GM12878 (cell line): ENCODE data around the gene POP5. TPM values are rescaled to one million over a fixed set of nuclear protein-coding genes. Genes with fewer than 3 reads are reported as not detected.

Experiments used
- CBFB ChIP-seq: IDR thresholded peaks from 2 replicates; pipeline ENCODE4 v1.6.1; 2016; ENCODE audit warnings: antibody characterized with exemption, low read depth
- EED ChIP-seq: sonication (generic); IDR thresholded peaks from 2 replicates; pipeline ENCODE4 v1.6.1; 2016; ENCODE audit warnings: antibody characterized with exemption, low read depth
- EP300 ChIP-seq, 2 experiments: fragments of 150-350 bp in 1 of 2; IDR thresholded peaks; 2 replicates each; pipeline ENCODE4 v1.6.1; 2011 to 2012; ENCODE audit warnings: low read depth in 2 of 2, low read length in 2 of 2, borderline replicate concordance in 1 of 2, improper control_type of control experiment in 1 of 2, inconsistent platforms in 1 of 2; ENCODE audit not compliant: control insufficient read depth in 1 of 2
- FOXM1 ChIP-seq: IDR thresholded peaks from 2 replicates; pipeline ENCODE4 v1.6.1; 2012; ENCODE audit warnings: low read depth, mild to moderate bottlenecking, inconsistent platforms, low read length, moderate library complexity
- HDGF ChIP-seq: fragments of 450-650 bp; IDR thresholded peaks from 2 replicates; pipeline ENCODE4 v1.6.1; 2016; ENCODE audit warnings: antibody characterized with exemption
- IKZF2 ChIP-seq, 2 experiments: fragments of 450-650 bp; IDR thresholded peaks; 2 replicates each; pipeline ENCODE4 v1.6.1; 2017; ENCODE audit warnings: mild to moderate bottlenecking in 2 of 2, moderate library complexity in 2 of 2
- KDM1A ChIP-seq: fragments of 200-600 bp; sonication (generic); IDR thresholded peaks from 2 replicates; pipeline ENCODE4 v1.6.1; 2016; ENCODE audit warnings: borderline replicate concordance
- MEF2A ChIP-seq: IDR thresholded peaks from 2 replicates; pipeline ENCODE4 v1.6.1; 2011; ENCODE audit warnings: low read depth, mild to moderate bottlenecking, low read length, moderate library complexity; ENCODE audit not compliant: insufficient read depth
- NFXL1 ChIP-seq: fragments of 450-650 bp; IDR thresholded peaks from 2 replicates; pipeline ENCODE4 v1.6.1; 2017; ENCODE audit warnings: antibody characterized with exemption, mild to moderate bottlenecking, borderline replicate concordance
- RCOR1 ChIP-seq: conservative IDR thresholded peaks from 2 replicates; pipeline ENCODE4 v1.6.1; 2012; ENCODE audit warnings: low read depth, low read length, improper control_type of control experiment
- RELB ChIP-seq: fragments of 450-650 bp; IDR thresholded peaks from 2 replicates; pipeline ENCODE4 v1.6.1; 2017; ENCODE audit warnings: low read depth, mild to moderate bottlenecking, moderate library complexity
- SMC3 ChIP-seq: IDR thresholded peaks from 2 replicates; pipeline ENCODE4 v1.6.1; 2011; ENCODE audit warnings: low read length, improper control_type of control experiment, borderline replicate concordance
- SUZ12 ChIP-seq: fragments of 200-600 bp; sonication (generic); IDR thresholded peaks from one replicate; pipeline ENCODE4 v1.6.1; 2018; ENCODE audit warnings: antibody characterized with exemption, mild to moderate bottlenecking; ENCODE audit not compliant: unreplicated experiment
- USF1 ChIP-seq: IDR thresholded peaks from 2 replicates; pipeline ENCODE4 v1.6.1; 2011; ENCODE audit warnings: borderline replicate concordance, low read depth, mild to moderate bottlenecking, moderate library complexity, mixed read lengths, low read length; ENCODE audit not compliant: insufficient read depth; ENCODE audit errors: extremely low read length
- ZNF217 ChIP-seq: fragments of 450-650 bp; IDR thresholded peaks from 2 replicates; pipeline ENCODE4 v1.6.1; 2017; ENCODE audit warnings: antibody characterized with exemption, mild to moderate bottlenecking
- ZNF687 ChIP-seq: fragments of 450-650 bp; IDR thresholded peaks from 2 replicates; pipeline ENCODE4 v1.6.1; 2017; ENCODE audit warnings: mild to moderate bottlenecking, moderate library complexity
- polyA plus RNA-seq, 11 experiments: library from polyadenylated mRNA; depleted of rRNA in 4 of 11; unstranded in 6 of 11; stranded (reverse) in 5 of 11; fragments of >200 nt; fragmentation: Nextera tagmentation in 4 of 11; fragmentation: Illumina TruSeq in 1 of 11; extraction: Ambion mirVana in 4 of 11; extraction: Trizol in 1 of 11; gene quantifications; 1 replicate in 1 of 11; 2 replicates in 10 of 11; pipeline versions ENCODE4 v1.2.1 to v1.2.3, GENCODE V29; 2011 to 2016; ENCODE audit warnings: inconsistent platforms in 2 of 11, missing spikeins in 2 of 11, low read depth in 1 of 11
- total RNA-seq, 4 experiments: library from RNA; depleted of rRNA in 3 of 4; stranded (reverse); fragments of >200 nt in 3 of 4; fragmentation: Illumina TruSeq in 1 of 4; extraction: Trizol in 1 of 4; gene quantifications; 2 replicates each; pipeline versions ENCODE4 v1.2.1 to v1.2.3, GENCODE V29; 2013 to 2021
- TF ChIP-seq, protein P1 (sequence below): IDR thresholded peaks from 2 replicates; pipeline ENCODE4 v1.6.1; 2012; ENCODE audit warnings: mild to moderate bottlenecking, low read depth, low read length
- TF ChIP-seq, protein P2 (sequence below): IDR thresholded peaks from 2 replicates; pipeline ENCODE4 v1.6.1; 2012; ENCODE audit warnings: low read depth, low read length, improper control_type of control experiment

The POP5 gene
- total and polyA plus RNA-seq, 10 of the 15 experiments (the other 5 are each of a cell fraction or from before 2014, with no cell fraction given): 50.3 to 234 (median 83.7) TPM

- TF ChIP-seq USF1 (no peak), KDM1A (no peak), SMC3 (no peak), FOXM1 (0 out of 2 replicates have a peak, but pooled peaks have one; percentile 12), ZNF217 (no peak), EED (no peak), HDGF (peak; percentile 58; the same call in 1 of the 2 replicates), RELB (peak; percentile 96), RCOR1 (no peak), MEF2A (0 out of 2 replicates have a peak, but pooled peaks have one; percentile 22), EP300 (IDR thresholded peaks at IDR 0.05; ENCODE audit: borderline replicate concordance in 1 of 2, control insufficient read depth in 1 of 2, low read depth in 2 of 2, low read length in 2 of 2) (no peak), ZNF687 (peak; percentile 58), CBFB (peak; percentile 77), NFXL1 (no peak), IKZF2 (IDR thresholded peaks at IDR 0.05) (peak; percentile 17 to 42; a peak in 2 of 4 replicates), SUZ12 (no peak)
- TF ChIP-seq, protein P1, sequence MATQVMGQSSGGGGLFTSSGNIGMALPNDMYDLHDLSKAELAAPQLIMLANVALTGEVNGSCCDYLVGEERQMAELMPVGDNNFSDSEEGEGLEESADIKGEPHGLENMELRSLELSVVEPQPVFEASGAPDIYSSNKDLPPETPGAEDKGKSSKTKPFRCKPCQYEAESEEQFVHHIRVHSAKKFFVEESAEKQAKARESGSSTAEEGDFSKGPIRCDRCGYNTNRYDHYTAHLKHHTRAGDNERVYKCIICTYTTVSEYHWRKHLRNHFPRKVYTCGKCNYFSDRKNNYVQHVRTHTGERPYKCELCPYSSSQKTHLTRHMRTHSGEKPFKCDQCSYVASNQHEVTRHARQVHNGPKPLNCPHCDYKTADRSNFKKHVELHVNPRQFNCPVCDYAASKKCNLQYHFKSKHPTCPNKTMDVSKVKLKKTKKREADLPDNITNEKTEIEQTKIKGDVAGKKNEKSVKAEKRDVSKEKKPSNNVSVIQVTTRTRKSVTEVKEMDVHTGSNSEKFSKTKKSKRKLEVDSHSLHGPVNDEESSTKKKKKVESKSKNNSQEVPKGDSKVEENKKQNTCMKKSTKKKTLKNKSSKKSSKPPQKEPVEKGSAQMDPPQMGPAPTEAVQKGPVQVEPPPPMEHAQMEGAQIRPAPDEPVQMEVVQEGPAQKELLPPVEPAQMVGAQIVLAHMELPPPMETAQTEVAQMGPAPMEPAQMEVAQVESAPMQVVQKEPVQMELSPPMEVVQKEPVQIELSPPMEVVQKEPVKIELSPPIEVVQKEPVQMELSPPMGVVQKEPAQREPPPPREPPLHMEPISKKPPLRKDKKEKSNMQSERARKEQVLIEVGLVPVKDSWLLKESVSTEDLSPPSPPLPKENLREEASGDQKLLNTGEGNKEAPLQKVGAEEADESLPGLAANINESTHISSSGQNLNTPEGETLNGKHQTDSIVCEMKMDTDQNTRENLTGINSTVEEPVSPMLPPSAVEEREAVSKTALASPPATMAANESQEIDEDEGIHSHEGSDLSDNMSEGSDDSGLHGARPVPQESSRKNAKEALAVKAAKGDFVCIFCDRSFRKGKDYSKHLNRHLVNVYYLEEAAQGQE: no peak
- TF ChIP-seq, protein P2, sequence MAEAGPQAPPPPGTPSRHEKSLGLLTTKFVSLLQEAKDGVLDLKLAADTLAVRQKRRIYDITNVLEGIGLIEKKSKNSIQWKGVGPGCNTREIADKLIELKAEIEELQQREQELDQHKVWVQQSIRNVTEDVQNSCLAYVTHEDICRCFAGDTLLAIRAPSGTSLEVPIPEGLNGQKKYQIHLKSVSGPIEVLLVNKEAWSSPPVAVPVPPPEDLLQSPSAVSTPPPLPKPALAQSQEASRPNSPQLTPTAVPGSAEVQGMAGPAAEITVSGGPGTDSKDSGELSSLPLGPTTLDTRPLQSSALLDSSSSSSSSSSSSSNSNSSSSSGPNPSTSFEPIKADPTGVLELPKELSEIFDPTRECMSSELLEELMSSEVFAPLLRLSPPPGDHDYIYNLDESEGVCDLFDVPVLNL: no peak
Measured at GRCh38 chr12:120528861-120529525, 52.2 kb downstream of the POP5 start, which contains the start of gene COQ5 (continued).
